GM12878 (cell line): Measurements from ENCODE around the gene CLDN14. TPM values are rescaled to one million over a fixed set of nuclear protein-coding genes. Genes with fewer than 3 reads are reported as not detected.

Experiments used
- CREM ChIP-seq: IDR thresholded peaks from 2 replicates; pipeline ENCODE4 v1.6.1; 2014; ENCODE audit warnings: antibody characterized with exemption, low read depth
- HDAC6 ChIP-seq: fragments of 200-600 bp; sonication (generic); IDR thresholded peaks from one replicate; pipeline ENCODE4 v1.8.0; 2017; ENCODE audit warnings: antibody characterized with exemption; ENCODE audit not compliant: unreplicated experiment
- KAT2A ChIP-seq: conservative IDR thresholded peaks from 2 replicates; pipeline ENCODE4 v1.6.1; 2011; ENCODE audit warnings: low read depth, low read length; ENCODE audit not compliant: control insufficient read depth
- ZNF687 ChIP-seq: fragments of 450-650 bp; IDR thresholded peaks from 2 replicates; pipeline ENCODE4 v1.6.1; 2017; ENCODE audit warnings: mild to moderate bottlenecking, moderate library complexity
- polyA plus RNA-seq, 11 experiments: library from polyadenylated mRNA; depleted of rRNA in 4 of 11; unstranded in 6 of 11; stranded (reverse) in 5 of 11; fragments of >200 nt; fragmentation: Nextera tagmentation in 4 of 11; fragmentation: Illumina TruSeq in 1 of 11; extraction: Ambion mirVana in 4 of 11; extraction: Trizol in 1 of 11; gene quantifications; 1 replicate in 1 of 11; 2 replicates in 10 of 11; pipeline versions ENCODE4 v1.2.1 to v1.2.3, GENCODE V29; 2011 to 2016; ENCODE audit warnings: inconsistent platforms in 2 of 11, missing spikeins in 2 of 11, low read depth in 1 of 11
- total RNA-seq, 4 experiments: library from RNA; depleted of rRNA in 3 of 4; stranded (reverse); fragments of >200 nt in 3 of 4; fragmentation: Illumina TruSeq in 1 of 4; extraction: Trizol in 1 of 4; gene quantifications; 2 replicates each; pipeline versions ENCODE4 v1.2.1 to v1.2.3, GENCODE V29; 2013 to 2021
- TF ChIP-seq, protein P1 (sequence below): fragments of 450-650 bp; IDR thresholded peaks from 2 replicates; pipeline ENCODE4 v1.6.1; 2016; ENCODE audit warnings: mild to moderate bottlenecking, moderate library complexity, borderline replicate concordance
- TF ChIP-seq, protein P2 (sequence below): fragments of 150-350 bp; IDR thresholded peaks from 2 replicates; pipeline ENCODE4 v1.6.1; 2016; ENCODE audit warnings: low read depth, low read length
- TF ChIP-seq, protein P3 (sequence below): fragments of 450-650 bp; IDR thresholded peaks from 2 replicates; pipeline ENCODE4 v1.6.1; 2014; ENCODE audit warnings: mild to moderate bottlenecking
- TF ChIP-seq, protein P4 (sequence below): fragments of 450-650 bp; formaldehyde crosslinking; IDR thresholded peaks from 2 replicates; pipeline ENCODE4 v1.5.0; 2022; ENCODE audit warnings: mild to moderate bottlenecking, missing genetic modification characterization

The CLDN14 gene
- total and polyA plus RNA-seq, 10 of the 15 experiments (the other 5 are each of a cell fraction or from before 2014, with no cell fraction given), result 0.90 to 19.4 (median 6.6) TPM

DNA sequence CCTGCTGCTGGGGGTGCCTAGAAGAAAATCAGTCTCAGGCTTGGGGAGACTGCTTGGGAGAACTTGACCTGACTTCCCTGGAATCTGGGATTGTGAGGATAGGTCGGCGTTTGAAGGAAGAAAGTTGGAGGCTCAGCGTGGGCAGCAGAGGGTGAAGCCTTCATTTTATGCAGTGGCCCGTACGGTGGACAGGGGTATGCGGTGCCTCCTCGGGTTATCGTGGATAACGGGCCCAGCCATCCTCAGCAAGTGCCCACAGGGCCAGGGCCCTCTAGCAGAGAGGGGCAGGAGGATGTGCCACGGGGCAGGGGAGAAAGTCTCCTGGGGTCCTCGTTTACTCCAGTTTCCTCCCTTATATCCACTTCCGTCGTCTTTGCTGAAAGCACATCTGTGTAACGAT, 60.7 kb downstream of the CLDN14 start (continued):
- TF ChIP-seq, protein P1, sequence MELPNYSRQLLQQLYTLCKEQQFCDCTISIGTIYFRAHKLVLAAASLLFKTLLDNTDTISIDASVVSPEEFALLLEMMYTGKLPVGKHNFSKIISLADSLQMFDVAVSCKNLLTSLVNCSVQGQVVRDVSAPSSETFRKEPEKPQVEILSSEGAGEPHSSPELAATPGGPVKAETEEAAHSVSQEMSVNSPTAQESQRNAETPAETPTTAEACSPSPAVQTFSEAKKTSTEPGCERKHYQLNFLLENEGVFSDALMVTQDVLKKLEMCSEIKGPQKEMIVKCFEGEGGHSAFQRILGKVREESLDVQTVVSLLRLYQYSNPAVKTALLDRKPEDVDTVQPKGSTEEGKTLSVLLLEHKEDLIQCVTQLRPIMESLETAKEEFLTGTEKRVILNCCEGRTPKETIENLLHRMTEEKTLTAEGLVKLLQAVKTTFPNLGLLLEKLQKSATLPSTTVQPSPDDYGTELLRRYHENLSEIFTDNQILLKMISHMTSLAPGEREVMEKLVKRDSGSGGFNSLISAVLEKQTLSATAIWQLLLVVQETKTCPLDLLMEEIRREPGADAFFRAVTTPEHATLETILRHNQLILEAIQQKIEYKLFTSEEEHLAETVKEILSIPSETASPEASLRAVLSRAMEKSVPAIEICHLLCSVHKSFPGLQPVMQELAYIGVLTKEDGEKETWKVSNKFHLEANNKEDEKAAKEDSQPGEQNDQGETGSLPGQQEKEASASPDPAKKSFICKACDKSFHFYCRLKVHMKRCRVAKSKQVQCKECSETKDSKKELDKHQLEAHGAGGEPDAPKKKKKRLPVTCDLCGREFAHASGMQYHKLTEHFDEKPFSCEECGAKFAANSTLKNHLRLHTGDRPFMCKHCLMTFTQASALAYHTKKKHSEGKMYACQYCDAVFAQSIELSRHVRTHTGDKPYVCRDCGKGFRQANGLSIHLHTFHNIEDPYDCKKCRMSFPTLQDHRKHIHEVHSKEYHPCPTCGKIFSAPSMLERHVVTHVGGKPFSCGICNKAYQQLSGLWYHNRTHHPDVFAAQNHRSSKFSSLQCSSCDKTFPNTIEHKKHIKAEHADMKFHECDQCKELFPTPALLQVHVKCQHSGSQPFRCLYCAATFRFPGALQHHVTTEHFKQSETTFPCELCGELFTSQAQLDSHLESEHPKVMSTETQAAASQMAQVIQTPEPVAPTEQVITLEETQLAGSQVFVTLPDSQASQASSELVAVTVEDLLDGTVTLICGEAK, result no peak
- TF ChIP-seq HDAC6, result no peak
- no peak for TF ChIP-seq ZNF687
- TF ChIP-seq, protein P2, sequence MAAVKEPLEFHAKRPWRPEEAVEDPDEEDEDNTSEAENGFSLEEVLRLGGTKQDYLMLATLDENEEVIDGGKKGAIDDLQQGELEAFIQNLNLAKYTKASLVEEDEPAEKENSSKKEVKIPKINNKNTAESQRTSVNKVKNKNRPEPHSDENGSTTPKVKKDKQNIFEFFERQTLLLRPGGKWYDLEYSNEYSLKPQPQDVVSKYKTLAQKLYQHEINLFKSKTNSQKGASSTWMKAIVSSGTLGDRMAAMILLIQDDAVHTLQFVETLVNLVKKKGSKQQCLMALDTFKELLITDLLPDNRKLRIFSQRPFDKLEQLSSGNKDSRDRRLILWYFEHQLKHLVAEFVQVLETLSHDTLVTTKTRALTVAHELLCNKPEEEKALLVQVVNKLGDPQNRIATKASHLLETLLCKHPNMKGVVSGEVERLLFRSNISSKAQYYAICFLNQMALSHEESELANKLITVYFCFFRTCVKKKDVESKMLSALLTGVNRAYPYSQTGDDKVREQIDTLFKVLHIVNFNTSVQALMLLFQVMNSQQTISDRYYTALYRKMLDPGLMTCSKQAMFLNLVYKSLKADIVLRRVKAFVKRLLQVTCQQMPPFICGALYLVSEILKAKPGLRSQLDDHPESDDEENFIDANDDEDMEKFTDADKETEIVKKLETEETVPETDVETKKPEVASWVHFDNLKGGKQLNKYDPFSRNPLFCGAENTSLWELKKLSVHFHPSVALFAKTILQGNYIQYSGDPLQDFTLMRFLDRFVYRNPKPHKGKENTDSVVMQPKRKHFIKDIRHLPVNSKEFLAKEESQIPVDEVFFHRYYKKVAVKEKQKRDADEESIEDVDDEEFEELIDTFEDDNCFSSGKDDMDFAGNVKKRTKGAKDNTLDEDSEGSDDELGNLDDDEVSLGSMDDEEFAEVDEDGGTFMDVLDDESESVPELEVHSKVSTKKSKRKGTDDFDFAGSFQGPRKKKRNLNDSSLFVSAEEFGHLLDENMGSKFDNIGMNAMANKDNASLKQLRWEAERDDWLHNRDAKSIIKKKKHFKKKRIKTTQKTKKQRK, result no peak
- TF ChIP-seq, protein P3, sequence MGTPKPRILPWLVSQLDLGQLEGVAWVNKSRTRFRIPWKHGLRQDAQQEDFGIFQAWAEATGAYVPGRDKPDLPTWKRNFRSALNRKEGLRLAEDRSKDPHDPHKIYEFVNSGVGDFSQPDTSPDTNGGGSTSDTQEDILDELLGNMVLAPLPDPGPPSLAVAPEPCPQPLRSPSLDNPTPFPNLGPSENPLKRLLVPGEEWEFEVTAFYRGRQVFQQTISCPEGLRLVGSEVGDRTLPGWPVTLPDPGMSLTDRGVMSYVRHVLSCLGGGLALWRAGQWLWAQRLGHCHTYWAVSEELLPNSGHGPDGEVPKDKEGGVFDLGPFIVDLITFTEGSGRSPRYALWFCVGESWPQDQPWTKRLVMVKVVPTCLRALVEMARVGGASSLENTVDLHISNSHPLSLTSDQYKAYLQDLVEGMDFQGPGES, result no peak
- TF ChIP-seq CREM, result no peak
- TF ChIP-seq KAT2A, result no peak
- TF ChIP-seq, protein P4, sequence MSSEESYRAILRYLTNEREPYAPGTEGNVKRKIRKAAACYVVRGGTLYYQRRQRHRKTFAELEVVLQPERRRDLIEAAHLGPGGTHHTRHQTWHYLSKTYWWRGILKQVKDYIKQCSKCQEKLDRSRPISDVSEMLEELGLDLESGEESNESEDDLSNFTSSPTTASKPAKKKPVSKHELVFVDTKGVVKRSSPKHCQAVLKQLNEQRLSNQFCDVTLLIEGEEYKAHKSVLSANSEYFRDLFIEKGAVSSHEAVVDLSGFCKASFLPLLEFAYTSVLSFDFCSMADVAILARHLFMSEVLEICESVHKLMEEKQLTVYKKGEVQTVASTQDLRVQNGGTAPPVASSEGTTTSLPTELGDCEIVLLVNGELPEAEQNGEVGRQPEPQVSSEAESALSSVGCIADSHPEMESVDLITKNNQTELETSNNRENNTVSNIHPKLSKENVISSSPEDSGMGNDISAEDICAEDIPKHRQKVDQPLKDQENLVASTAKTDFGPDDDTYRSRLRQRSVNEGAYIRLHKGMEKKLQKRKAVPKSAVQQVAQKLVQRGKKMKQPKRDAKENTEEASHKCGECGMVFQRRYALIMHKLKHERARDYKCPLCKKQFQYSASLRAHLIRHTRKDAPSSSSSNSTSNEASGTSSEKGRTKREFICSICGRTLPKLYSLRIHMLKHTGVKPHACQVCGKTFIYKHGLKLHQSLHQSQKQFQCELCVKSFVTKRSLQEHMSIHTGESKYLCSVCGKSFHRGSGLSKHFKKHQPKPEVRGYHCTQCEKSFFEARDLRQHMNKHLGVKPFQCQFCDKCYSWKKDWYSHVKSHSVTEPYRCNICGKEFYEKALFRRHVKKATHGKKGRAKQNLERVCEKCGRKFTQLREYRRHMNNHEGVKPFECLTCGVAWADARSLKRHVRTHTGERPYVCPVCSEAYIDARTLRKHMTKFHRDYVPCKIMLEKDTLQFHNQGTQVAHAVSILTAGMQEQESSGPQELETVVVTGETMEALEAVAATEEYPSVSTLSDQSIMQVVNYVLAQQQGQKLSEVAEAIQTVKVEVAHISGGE (CRISPR knock-in tag), result no peak
